Mucosa of descending colon (tissue), 3 donors: Measurements from ENCODE around the gene UBLCP1. TPM values are rescaled to one million over a fixed set of nuclear protein-coding genes. Genes with fewer than 3 reads are reported as not detected.
A peak's percentile ranks its signal among the peaks of the same experiment; 100 is the strongest.
"Not testable (repeated sequence)": the region's sequence is repeated elsewhere in the genome, so short reads cannot be mapped to it uniquely, and the experiment has no call there.

Experiments
- ATAC-seq: fragments of 200-7000 bp; cut with Tn5 transposase; one replicate; pipeline ENCODE4 v1.9.1; 2020; ENCODE audit warnings: mild to moderate bottlenecking, moderate library complexity
- DNase-seq, 3 donors: peaks; one replicate each; pipeline ENCODE4 v3.0.0-alpha.2; 2020
- H3K36me3 ChIP-seq: fragments of 200-600 bp; one replicate; pipeline ENCODE4 v1.8.0; 2021; ENCODE audit warnings: low read depth, mild to moderate bottlenecking
- H3K4me1 ChIP-seq: fragments of 200-600 bp; one replicate; pipeline ENCODE4 v1.8.0; 2021; ENCODE audit warnings: low read depth, mild to moderate bottlenecking
- H3K4me3 ChIP-seq: fragments of 200-600 bp; one replicate; pipeline ENCODE4 v1.8.0; 2021; ENCODE audit warnings: mild to moderate bottlenecking
- H3K9me3 ChIP-seq: fragments of 200-600 bp; one replicate; pipeline ENCODE4 v1.8.0; 2021; ENCODE audit warnings: mild to moderate bottlenecking
- intact Hi-C, 2 donors: fragments of 100-400 bp; cut with DNase I in 1 of 2; cut with micrococcal nuclease in 1 of 2; formaldehyde crosslinking; loops; one replicate each; pipeline versions ENCODE4 v1.11.0 to v1.11.1; 2022; cut with DNase I, micrococcal nuclease
- total RNA-seq, 3 donors: library from RNA; stranded (reverse); fragmentation: NEBNext Ultra II Directional in 2 of 3; extraction: Animal tissue kit (Norgen Biotek cat#: 25700) in 2 of 3; gene quantifications; one replicate each; pipeline versions ENCODE4 v1.2.1 to v1.2.4, GENCODE V29; 2021 to 2023
- TF ChIP-seq, protein P1 (sequence below): fragments of 200-600 bp; IDR thresholded peaks from one replicate; pipeline ENCODE4 v1.8.0; 2022; ENCODE audit warnings: antibody characterized with exemption, mild to moderate bottlenecking
- donor health status: DM: no; HTN: no; CAD: no; lungs with moderate emphysema.
- donor health status: DM: no; HTN: no; CAD: no.
- donor health status: DM: no; HTN: yes; CAD: no.

UBLCP1 gene
- total RNA-seq, 3 donors from 2014 or later, result 12.1 to 18.3 (median 17.7) TPM

GRCh38 chr5:159269723-159270122 is 6.6 kb downstream of the UBLCP1 start:
- Histone ChIP-seq H3K4me1 (no peaks in the 10 kb centered on the region), H3K4me3 (no peak overlapping the region), H3K9me3 (no peaks in the 10 kb centered on the region), H3K36me3 (peaks cover 4% of the 10 kb centered on the region)
- ATAC-seq, result no peak
- intact Hi-C loops, result loop anchor here in 1 of 2 donors (10.0 kb wide), 1 partner anchor 115 kb away; no protein-coding TSS in a partner anchor
- DNase-seq, result no peak
- TF ChIP-seq, protein P1, sequence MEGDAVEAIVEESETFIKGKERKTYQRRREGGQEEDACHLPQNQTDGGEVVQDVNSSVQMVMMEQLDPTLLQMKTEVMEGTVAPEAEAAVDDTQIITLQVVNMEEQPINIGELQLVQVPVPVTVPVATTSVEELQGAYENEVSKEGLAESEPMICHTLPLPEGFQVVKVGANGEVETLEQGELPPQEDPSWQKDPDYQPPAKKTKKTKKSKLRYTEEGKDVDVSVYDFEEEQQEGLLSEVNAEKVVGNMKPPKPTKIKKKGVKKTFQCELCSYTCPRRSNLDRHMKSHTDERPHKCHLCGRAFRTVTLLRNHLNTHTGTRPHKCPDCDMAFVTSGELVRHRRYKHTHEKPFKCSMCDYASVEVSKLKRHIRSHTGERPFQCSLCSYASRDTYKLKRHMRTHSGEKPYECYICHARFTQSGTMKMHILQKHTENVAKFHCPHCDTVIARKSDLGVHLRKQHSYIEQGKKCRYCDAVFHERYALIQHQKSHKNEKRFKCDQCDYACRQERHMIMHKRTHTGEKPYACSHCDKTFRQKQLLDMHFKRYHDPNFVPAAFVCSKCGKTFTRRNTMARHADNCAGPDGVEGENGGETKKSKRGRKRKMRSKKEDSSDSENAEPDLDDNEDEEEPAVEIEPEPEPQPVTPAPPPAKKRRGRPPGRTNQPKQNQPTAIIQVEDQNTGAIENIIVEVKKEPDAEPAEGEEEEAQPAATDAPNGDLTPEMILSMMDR, result no peak

DNA sequence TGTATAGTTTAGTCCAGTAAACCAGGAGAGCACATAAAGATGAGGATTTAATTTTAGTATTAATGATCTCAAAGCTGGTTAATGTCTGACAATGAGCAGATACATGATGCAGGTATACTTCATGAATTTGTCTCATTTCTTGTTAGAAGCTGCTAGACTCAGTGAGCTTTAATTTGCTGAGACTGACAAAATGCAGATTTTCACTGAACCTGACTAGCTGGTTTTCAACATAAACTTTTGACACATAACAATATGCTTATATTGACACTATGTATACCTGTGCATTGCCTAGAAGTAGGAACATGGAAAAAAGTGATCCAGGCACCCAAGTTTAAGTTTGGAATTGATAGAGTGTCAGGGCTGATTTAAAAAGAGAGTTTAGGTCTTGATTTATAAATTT is 10.8 kb downstream of the UBLCP1 start:
- TF ChIP-seq, protein P1, result no peak
- no peak overlapping the region for H3K4me3 ChIP-seq
- no peaks in the 10 kb centered on the region for H3K9me3 ChIP-seq
- peaks cover 4% of the 10 kb centered on the region for H3K36me3 ChIP-seq
- intact Hi-C loops, result no loop called here
- DNase-seq (no peak), ATAC-seq (no peak)
- H3K4me1 ChIP-seq, result no peaks in the 10 kb centered on the region

DNA sequence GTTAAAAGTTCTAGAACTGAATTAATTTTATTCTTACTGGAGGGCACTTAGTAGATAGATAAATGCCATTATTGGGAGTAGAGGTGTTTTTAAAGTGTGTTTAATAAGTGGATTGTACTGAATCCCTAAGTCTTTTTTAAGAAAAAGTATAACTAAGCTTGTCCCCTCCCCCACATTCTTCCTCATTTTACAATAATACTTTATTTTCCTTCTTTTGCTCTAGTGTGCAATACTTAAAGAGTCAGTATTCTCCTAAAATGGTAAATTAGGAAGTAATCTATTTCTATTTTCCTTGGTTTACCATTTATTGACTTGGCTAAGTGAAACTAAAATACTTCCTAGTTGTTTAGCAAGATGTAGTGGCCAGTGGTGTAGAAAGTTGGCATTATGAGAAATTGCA is 11.6 kb downstream of the UBLCP1 start:
- Histone ChIP-seq H3K4me1 (no peaks in the 10 kb centered on the region), H3K36me3 (peaks cover 4% of the 10 kb centered on the region), H3K4me3 (no peak overlapping the region), H3K9me3 (no peaks in the 10 kb centered on the region)
- ATAC-seq, result no peak
- intact Hi-C loops, result no loop called here
- TF ChIP-seq, protein P1, result no peak
- DNase-seq, result no peak

DNA sequence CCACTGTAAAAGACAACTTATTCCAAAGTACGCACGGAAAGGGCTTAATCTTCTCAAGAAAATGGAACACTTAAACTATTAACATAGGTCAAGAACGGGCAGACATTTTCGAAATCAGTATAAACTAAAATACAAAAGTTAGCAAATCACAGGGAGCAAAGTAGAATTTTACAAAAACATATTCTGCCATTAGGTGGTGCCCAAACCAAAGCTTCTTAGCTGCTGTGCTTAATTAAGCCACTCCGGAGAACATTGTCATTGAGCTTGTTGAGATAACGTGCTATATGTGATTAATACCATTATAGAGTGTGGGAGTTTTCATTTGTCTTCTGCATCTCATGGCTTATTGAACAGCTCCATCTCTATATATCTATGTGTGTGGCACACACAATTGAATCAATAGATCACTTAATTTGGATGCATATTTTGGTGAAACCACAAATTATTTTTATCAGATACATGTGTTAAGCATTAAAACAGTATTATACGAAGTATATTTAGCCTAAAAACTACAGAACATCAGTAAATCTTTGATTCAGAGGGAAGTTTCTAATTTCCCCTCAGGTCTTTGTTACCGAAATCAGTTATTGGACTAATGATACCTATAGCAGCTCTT is 23.4 kb downstream of the UBLCP1 start:
- Histone ChIP-seq H3K9me3 (no peaks in the 10 kb centered on the region), H3K36me3 (no peaks in the 10 kb centered on the region), H3K4me3 (no peak overlapping the region), H3K4me1 (no peaks in the 10 kb centered on the region)
- ATAC-seq (peak; percentile 22), DNase-seq (no peak)
- TF ChIP-seq, protein P1, result no peak
- intact Hi-C loops, result no loop called here

- DNase-seq (no peak), ATAC-seq (no peak)
- Histone ChIP-seq H3K4me1 (no peaks in the 10 kb centered on the region), H3K36me3 (no peaks in the 10 kb centered on the region), H3K4me3 (no peak overlapping the region), H3K9me3 (no peaks in the 10 kb centered on the region)
- TF ChIP-seq, protein P1, result no peak
- intact Hi-C loops, result no loop called here
Observed at GRCh38 chr5:159290741-159291140, 27.7 kb downstream of the UBLCP1 start.

- TF ChIP-seq, protein P1, result no peak
- intact Hi-C loops, result no loop called here
- H3K4me3 ChIP-seq, result no peak overlapping the region
- peaks cover 7% of the 10 kb centered on the region for H3K9me3 ChIP-seq
- H3K4me1 ChIP-seq, result no peaks in the 10 kb centered on the region
- DNase-seq (no peak), ATAC-seq (no peak)
- H3K36me3 ChIP-seq, result no peaks in the 10 kb centered on the region
Observed at GRCh38 chr5:159294921-159295320, 31.8 kb downstream of the UBLCP1 start.

DNA sequence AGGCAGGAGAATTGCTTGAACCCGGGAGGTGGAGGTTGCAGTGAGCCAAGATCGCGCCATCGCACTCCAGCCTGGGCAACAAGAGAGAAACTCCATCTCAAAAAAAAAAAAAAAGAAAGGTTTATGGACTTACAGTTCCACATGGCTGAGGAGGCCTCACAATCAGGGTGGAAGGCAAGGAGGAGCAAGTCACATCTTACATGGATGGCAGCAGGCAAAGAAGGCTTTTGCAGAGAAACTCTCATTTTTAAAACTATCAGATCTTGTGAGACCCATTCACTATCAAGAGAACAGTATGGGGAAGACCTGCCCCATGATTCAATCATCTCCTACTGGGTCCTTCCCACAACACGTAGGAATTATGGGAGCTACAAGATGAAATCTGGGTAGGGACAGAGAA is 34.2 kb downstream of the UBLCP1 start:
- peaks cover 12% of the 10 kb centered on the region for H3K9me3 ChIP-seq
- ATAC-seq, DNase-seq, H3K4me3 ChIP-seq, intact Hi-C loops, H3K4me1 ChIP-seq, H3K36me3 ChIP-seq: not testable (repeated sequence)
